Measurements from ENCODE around the gene LTBP1.
A peak's percentile ranks its signal among the peaks of the same experiment; 100 is the strongest.
"Not testable (repeated sequence)": the region's sequence is repeated elsewhere in the genome, so short reads cannot be mapped to it uniquely, and the experiment has no call there.

Gene LTBP1

DNA sequence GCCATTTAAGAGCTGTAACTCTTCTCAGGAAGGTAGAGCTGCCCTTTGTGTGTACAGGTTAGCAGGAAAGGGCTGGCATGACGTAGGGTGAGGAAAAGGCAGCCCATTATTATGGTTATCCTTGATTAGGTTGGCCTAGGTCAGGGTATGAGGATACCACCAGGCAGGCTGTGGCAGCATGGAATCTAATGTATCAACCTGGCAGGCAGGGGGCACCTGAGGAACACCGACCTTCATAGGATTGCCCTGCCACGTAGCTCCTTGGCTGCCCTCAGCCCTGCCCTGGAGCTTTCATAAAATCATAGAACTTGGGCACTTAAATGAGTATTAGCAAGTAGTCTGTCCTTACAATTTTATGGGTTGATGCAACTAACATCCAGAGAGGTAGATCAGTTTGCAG lies 261.6 kb downstream of the LTBP1 start:
- peak; percentile 5 for DNase-seq

- DNase-seq: no peak
Measured at GRCh38 chr2:33209976-33210375, 263.2 kb downstream of the LTBP1 start.

DNA sequence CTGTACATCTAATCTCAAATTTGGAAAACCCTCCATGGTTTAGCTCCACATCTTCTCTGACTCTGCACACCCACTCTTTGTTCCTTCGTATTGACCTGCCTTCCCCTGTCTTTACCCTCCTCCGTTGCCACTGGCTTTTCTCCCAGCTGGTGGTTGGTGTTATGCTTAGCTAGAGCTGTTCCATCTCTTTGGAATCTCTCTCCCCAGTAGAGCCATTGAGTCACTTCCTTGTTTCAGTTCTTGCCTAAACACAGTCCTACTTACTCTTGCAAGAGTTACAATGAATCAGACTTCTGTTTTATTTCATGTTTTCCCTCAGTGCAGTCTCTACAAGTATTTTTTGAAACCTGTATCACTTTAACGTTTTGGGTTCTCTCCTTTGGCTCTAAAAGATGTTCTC lies 263.9 kb downstream of the LTBP1 start:
- DNase-seq: no peak

DNA sequence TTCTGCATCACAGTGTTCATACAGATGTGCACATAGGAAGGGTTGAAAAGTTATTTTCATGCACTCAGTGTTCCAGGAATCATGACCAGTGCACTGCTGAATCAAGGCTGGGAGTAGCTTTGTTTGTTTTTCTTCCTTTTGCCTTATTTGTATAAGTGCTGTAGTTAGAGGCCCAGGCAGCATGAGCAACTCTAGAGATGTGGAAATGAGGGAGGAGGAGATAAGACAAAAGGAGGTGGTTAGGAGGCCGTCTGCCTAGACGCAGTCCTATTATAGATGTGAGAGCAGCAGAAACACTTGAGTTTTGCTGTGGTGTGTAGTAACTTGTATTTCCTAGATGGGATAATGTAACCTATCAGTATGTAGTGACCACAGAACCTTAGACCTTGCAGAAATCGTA lies 265.4 kb downstream of the LTBP1 start:
- DNase-seq: no peak

DNA sequence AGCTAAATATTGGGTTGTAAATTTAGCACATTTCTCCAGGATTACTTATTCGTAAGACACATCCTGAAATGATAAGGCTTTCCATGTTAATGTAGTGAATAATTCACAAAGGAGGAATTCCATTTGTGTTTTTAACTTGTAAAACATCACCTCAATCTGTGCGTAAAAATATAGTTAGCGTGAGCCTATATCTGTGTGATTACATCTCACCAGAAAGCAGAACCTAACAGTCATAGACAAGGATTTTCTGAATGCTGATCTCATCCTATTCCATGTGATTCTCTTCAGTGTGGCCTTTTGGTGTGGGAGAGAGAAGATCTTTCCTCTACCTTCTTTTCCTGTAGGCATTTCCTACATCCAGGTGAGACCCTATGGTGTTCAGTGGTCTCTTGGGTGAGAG lies 266.5 kb downstream of the LTBP1 start:
- DNase-seq: no peak

DNA sequence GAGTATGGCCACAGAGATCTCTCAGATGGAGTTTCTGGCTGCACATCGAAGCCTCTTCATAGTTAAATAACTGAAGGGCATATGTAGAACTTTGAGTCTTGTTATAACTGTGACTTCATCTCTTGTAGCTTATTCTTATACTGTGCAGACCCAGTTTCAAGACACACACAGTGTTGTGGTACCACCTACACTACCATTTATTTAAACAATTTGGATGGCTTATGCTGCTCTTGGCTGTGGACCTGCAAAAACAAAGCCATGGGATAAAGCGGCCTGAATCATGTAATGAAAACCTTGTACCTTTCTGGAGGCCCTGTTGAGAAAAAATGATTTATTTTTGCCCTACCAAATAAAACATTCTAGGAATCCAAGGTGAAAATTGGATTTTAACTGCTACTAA lies 266.9 kb downstream of the LTBP1 start:
- DNase-seq: no peak

DNA sequence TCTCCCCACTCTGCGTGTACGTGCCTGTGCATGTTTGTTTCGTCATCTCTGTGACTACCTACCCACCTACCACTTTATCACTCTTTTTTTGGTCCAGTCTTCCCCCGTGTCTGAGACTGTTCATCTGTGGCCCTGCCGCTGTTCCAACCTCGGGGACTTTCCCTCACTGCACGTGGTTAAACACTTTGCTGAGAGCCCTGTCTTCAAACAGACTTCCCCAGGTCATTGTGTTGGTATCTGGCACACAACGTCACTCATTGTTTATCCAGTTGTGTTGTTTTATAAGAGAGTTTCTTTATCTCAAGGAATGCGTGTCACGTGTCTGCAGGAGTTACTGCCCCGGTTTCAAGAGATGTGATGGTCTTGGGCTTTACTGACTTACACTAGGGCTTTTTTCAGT lies 267.7 kb downstream of the LTBP1 start:
- no peak for DNase-seq

DNA sequence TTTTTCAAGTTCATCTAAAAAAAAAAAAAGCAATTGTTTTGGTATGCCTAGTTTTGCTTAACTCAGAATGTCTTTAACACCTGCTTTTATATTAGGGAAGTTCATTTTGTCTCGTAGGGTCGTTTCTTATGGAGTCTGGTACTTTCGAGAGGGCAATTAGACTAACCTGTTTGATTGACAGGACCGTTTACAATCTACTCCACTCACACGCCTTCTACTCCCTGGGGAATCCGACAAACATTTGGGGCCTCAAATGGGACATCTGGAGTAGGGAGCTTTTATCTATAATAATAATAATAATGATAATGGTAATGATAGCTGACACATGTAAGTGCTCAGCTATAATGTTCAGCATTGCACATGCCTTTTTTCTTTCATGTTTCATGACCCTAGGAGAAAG lies 268.1 kb downstream of the LTBP1 start:
- no peak for DNase-seq

DNA sequence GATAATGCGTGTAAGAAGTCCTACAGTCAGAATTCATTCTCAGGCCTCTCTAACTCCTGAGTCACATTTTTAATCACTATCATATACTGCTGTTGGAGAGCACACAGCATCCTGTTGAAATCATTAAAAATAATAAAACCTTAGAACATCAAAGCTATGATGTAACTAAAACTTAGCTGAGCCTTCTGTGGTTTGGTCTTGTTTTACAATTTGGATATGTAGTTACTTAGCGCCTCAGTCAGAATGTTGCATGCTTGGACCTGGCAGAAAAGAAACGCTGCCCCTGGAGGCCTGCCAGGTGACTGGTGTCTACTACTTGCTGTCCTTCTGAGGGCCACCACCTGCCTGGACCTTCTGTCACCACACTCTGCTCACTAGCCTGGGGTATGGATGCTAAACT lies 268.5 kb downstream of the LTBP1 start:
- no peak for DNase-seq

DNA sequence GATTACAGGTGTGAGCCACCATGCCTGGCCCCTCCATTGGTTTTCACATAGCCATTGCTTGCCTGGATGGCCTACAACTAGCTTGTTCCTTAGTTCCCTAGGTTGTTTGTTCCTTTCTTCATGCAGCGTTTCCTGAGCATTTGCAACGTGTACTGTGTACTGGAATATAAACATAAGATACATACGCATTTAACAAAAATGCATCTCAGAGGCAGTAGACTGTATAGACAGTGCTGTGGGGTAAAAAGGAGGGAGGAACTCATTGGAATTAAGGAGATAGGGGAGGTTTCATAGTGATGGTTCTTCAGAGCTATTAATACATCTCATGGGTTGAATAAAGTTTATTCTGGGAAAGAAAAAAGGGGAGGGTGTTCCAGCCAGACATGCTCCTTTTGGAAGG lies 269.2 kb downstream of the LTBP1 start:
- no peak for DNase-seq

DNA sequence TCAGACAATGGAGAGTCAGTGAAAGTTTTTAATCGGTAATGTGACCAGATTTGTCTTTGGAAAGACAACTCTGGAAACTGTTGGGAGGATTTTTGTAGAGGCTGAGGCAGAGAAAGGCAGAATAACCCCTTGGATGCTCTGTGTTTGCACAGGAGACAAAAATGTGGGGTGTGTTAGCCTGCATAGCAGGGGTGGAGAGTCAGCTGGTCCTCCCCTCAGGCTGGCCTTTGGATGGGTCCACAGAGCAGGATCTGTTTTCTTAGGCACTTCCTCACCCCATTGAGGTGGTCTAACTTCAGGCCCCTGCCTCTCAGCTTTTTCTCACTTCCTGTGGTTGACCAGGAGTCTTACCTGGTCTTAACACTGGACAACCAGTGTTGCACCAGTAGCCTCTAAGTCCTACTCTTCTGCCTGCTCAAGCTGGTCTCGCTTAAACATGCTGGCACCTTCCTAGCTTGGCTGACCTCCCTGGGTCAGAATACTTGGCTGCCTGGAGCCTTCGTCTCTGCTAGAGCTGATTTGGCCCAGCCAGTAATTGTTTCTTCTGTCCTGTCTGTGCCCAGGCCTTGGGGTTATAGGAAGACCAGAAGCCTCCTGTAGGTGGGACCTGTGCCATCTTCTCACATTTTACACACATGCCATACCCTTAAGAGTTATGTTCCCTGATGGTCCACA lies 269.9 kb downstream of the LTBP1 start:
- no peak for DNase-seq

GRCh38 chr2:33217406-33217805 lies 270.7 kb downstream of the LTBP1 start:
- no peak for DNase-seq

- no peak for DNase-seq
Measured at GRCh38 chr2:33219114-33219513, 272.4 kb downstream of the LTBP1 start.

DNA sequence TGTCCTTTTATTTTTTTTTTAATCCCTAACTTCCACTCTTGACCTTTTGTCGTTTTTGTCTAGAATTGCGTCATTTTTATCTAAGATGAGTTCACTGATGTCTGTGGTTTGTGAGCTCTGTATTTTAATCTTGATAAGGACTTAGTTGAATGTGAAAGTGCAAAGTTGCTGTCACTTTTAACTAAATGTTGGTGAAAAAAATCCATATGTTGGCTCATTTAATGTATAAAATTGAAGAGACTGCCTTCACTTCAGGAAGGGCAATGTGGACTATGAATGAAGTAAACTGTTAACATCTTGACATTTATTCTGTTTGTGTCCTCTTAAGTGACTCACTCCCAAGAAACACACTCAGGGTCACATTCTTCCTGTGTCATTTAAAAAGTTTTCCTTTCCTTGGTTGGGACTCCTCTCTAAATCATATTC lies 273.1 kb downstream of the LTBP1 start:
- DNase-seq: no peak

- no peak for DNase-seq
Measured at GRCh38 chr2:33220533-33220932, 273.8 kb downstream of the LTBP1 start.

DNA sequence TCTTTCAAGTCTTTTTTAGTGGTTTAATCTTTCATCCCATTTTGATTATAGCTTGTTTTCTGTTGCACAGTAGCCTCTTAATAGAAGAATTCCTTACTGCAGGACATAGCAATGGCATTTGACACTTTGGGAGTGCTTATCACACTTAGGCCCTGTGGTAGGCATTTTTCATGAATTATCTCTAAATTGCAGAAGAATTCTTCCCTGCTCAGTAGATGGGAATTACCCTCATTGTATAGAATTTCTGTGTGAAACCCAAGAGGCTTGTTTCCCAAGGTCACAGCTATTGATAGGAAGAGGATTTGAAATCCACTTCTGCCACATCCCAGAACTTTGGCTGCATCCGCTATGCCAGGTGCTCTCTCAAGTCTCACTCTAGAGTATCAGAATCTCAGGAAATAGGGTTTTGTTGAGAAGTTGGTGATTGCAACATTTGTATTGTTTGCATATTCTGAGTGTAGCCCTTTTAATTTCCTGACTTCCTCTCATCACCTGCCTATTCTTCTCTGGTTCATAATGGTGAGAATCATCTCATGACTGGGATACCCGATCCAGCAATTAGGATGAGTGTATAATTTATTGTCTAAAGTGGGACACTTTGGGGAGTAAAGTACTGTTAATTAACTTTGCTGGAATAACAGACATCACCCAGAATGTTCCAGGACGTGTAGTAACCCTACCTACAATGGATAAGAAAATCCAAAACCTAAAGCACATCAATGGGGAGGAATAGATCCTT lies 274.5 kb downstream of the LTBP1 start:
- no peak for DNase-seq

GRCh38 chr2:33222309-33222708 lies 275.6 kb downstream of the LTBP1 start:
- no peak for DNase-seq

DNA sequence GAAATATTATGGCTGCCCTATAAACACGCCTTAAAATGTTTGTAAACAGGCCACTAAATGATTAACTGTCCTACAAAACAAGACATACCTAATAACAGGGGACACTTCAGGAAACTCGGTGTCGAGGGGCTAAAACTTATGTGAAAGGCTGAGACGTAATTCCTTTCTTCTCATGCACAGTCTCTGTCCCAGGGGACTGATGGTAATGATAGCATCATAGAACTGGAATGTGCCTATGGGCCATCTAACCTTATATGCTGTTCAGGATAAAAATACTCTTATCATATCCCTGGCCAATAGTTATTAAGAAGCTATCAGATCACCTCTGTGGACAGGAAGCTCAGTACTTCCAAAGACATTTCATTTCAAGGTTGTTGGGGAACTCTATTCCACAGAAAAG lies 277.1 kb downstream of the LTBP1 start:
- DNase-seq: no peak

- no peak for DNase-seq
Measured at GRCh38 chr2:33225350-33225749, 278.6 kb downstream of the LTBP1 start.

GRCh38 chr2:33226546-33226945 lies 279.8 kb downstream of the LTBP1 start:
- no peak for DNase-seq

GRCh38 chr2:33229646-33230045 lies 282.9 kb downstream of the LTBP1 start:
- DNase-seq: no peak

DNA sequence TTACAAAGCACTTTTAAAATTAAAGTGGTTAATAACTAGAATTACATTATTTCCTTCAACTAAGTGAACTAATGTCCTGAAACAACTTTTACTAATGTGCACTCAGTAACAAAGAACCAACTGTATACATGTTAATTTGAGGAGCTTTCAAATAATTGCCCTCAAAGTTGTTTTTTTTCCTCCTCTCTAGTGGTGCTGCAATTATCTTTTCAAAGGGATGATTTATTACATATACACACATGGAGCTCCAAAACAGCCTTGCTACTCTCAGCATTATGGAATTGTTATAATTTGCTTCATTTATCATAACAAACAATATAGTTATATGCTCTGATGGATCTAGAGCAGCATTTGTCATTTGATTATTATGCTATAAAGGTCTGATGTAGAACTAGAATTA lies 283.4 kb downstream of the LTBP1 start:
- DNase-seq: peak; percentile 33

GRCh38 chr2:33230842-33231241 lies 284.1 kb downstream of the LTBP1 start:
- DNase-seq: no peak

DNA sequence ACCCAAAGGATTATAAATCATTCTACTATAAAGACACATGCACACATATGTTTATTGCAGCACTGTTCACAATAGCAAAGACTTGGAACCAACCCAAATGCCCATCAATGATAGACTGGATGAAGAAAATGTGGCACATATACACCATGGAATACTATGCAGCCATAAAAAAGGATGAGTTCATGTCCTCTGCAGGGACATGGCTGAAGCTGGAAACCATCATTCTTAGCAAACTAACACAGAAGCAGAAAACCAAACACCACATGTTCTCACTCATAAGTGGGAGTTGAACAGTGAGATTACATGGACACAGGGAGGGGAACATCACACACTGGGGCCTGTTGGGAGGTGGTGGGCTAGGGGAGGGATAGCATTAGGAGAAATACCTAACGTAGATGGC lies 288.8 kb downstream of the LTBP1 start:
- DNase-seq: not testable (repeated sequence)

Data from NCI-H146 (cell line).